HEK293T (cell line): ENCODE measurements around the gene WBP2.

Source experiments
- ARNT ChIP-seq: fragments of 450-650 bp; IDR thresholded peaks from 2 replicates; pipeline ENCODE4 v1.6.1; 2017; ENCODE audit warnings: mild to moderate bottlenecking
- BHLHE40 ChIP-seq: fragments of 450-650 bp; IDR thresholded peaks from 2 replicates; pipeline ENCODE4 v1.6.1; 2016; ENCODE audit warnings: mild to moderate bottlenecking, moderate library complexity, borderline replicate concordance
- CTBP1 ChIP-seq: fragments of 450-650 bp; IDR thresholded peaks from 2 replicates; pipeline ENCODE4 v1.6.1; 2016; ENCODE audit warnings: borderline replicate concordance
- FOXA1 ChIP-seq: fragments of 450-650 bp; IDR thresholded peaks from 2 replicates; pipeline ENCODE4 v1.6.1; 2016; ENCODE audit warnings: mild to moderate bottlenecking
- FOXK2 ChIP-seq: fragments of 450-650 bp; IDR thresholded peaks from 2 replicates; pipeline ENCODE4 v1.6.1; 2016; ENCODE audit warnings: mild to moderate bottlenecking
- FOXM1 ChIP-seq: fragments of 450-650 bp; IDR thresholded peaks from 2 replicates; pipeline ENCODE4 v1.6.1; 2017; ENCODE audit warnings: mild to moderate bottlenecking, borderline replicate concordance
- HDGF ChIP-seq: fragments of 450-650 bp; IDR thresholded peaks from 2 replicates; pipeline ENCODE4 v1.6.1; 2017; ENCODE audit warnings: antibody characterized with exemption, borderline replicate concordance
- L3MBTL2 ChIP-seq: fragments of 450-650 bp; conservative IDR thresholded peaks from 2 replicates; pipeline ENCODE4 v1.6.1; 2016; ENCODE audit warnings: mild to moderate bottlenecking
- NFRKB ChIP-seq: fragments of 450-650 bp; IDR thresholded peaks from 2 replicates; pipeline ENCODE4 v1.6.1; 2016; ENCODE audit warnings: mild to moderate bottlenecking, moderate library complexity
- SP1 ChIP-seq: fragments of 450-650 bp; IDR thresholded peaks from 2 replicates; pipeline ENCODE4 v1.6.1; 2017
- SUZ12 ChIP-seq: fragments of 450-650 bp; IDR thresholded peaks from 2 replicates; pipeline ENCODE4 v1.6.1; 2016; ENCODE audit warnings: mild to moderate bottlenecking

DNA sequence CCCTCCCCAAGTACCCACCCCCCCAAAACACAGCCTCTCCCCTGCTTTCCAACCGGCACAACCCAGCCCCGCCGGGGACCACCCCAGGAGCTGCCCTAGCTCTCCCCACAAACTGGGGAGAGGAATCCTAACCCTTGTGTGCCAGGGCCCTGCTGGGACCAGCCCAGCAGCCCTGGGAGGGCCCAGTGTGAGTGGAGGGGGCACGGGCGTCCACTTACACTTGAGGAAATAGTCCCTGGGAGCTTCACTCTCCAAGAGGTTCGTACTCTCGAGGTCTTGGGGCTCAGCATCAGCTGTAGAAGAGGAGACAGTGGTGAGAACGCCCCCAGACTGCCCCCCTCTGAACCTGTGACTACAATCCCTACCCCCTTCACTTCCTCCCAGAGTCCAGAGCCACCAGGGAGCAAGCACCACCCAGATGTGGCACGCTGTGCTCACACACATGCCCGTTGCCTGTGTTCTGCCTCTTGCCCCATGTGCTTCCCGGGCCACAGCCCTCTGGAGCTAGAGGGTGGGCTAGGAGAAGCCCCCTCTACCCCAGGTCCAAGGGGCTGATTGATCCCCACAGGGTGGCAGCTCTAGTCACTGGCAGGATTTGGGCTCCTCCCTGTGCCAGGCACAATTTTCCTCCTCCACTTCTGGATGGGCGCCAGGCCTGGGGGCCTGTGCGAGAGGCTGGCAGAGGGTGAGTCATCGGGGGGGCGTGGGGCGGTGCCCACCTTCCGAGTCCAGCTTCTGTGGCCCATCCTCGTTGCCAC, 20.2 kb upstream of the WBP2 start:
- no peak for TF ChIP-seq BHLHE40
- no peak for TF ChIP-seq FOXK2
- no peak for TF ChIP-seq HDGF
- TF ChIP-seq FOXM1 = no peak
- no peak for TF ChIP-seq SUZ12
- no peak for TF ChIP-seq ARNT
- TF ChIP-seq NFRKB = no peak
- no peak for TF ChIP-seq FOXA1
- TF ChIP-seq SP1 = no peak
- TF ChIP-seq L3MBTL2 = no peak
- no peak for TF ChIP-seq CTBP1
